ENCODE results near the gene ANKMY2. TPM values are rescaled to one million over a fixed set of nuclear protein-coding genes. Genes with fewer than 3 reads are reported as not detected.

Gene ANKMY2
- total RNA-seq, 2 experiments from 2014 or later: 9.8 to 10.5 TPM

DNA sequence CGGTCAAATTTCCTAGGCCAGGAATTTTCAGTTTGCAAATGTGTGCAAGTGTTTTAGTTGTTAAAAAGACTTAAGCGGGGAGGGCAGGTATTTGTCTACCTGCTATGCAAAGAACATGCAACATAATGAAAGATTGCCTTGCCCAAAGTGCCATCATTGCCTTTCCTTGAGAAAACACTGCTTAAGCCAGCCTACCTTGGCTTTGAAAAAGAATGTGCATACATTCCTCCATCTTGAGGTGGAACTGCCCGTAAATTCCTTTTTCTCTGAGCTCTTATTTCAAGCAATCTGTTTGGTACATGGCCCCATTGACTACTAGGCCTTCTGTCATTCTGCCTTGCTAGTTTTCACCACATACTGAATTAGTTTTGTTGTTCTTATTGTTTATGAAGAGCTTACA is 29.7 kb upstream of the ANKMY2 start:
- ChIA-PET POLR2A (interaction anchor here (0.8 kb wide), 1 partner anchor 18 kb away, joined by 3 read pairs; no protein-coding TSS in a partner anchor), CTCF (no interaction called here)
- H3K9me3 Mint-ChIP-seq: peaks cover 2% of the 10 kb centered on the region
- no peak overlapping the region for H3K27ac Mint-ChIP-seq
- TF ChIP-seq, protein P1, sequence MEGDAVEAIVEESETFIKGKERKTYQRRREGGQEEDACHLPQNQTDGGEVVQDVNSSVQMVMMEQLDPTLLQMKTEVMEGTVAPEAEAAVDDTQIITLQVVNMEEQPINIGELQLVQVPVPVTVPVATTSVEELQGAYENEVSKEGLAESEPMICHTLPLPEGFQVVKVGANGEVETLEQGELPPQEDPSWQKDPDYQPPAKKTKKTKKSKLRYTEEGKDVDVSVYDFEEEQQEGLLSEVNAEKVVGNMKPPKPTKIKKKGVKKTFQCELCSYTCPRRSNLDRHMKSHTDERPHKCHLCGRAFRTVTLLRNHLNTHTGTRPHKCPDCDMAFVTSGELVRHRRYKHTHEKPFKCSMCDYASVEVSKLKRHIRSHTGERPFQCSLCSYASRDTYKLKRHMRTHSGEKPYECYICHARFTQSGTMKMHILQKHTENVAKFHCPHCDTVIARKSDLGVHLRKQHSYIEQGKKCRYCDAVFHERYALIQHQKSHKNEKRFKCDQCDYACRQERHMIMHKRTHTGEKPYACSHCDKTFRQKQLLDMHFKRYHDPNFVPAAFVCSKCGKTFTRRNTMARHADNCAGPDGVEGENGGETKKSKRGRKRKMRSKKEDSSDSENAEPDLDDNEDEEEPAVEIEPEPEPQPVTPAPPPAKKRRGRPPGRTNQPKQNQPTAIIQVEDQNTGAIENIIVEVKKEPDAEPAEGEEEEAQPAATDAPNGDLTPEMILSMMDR (IDR thresholded peaks at IDR 0.05): no peak
- peaks cover 14% of the 10 kb centered on the region for H3K4me1 Mint-ChIP-seq (ENCODE audit: low read depth)
- H3K4me3 Mint-ChIP-seq: no peak overlapping the region
- H3K36me3 Mint-ChIP-seq (ENCODE audit: low read depth): peaks cover 64% of the 10 kb centered on the region
- ATAC-seq: no peak
- no peak for DNase-seq
- intact Hi-C loops (cut with micrococcal nuclease): no loop called here
- H3K27me3 Mint-ChIP-seq: no peaks in the 10 kb centered on the region

DNA sequence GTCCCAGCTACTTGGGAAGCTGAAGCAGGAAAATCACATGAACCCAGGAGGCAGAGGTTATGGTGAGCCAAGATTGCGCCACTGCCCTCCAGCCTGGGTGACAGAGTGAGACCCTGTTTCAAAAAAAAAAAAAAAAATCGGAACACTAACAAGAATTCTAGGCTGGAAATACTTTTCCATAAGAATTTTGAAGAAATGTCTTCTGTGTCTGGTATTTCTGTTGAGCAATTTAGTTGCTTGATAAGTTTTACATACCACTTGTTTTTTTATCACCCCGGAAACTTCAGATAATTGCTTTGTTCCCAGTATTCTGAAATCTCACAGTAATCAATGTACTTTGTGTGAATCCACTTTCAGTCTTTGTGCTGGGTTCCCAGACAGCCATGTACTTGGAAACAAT is 26.3 kb upstream of the ANKMY2 start:
- CTCF ChIA-PET: no interaction called here

DNA sequence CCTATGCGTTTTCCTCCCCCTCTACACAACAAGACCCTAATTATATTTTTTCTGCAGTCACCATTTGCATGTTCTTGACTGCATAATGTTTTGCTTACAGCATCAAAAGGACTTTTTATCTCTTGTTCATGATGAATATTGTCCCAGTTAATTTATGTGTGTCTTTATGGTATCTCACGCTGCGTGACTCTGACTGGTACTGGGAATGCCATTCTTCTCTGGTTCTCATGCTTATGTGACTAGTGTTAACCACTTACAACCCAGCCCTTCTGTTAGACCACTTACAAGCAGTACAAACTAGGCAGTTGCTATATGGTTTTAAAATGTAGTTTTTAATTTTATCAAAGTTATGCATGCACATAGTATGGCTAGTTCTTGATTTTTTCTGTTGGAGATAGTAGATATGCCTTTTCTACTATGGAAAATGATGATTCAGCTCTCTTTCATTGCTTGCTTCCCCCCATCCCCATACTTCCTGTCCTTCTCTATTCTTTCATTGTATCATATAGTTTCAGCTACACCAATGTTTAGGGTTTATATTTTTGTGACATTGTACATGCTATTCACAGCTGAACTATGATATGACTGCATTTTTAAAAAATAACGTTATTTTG is 25.3 kb upstream of the ANKMY2 start:
- Mint-ChIP-seq H3K4me3 (no peak overlapping the region), H3K27me3 (no peaks in the 10 kb centered on the region), H3K9me3 (peaks cover 2% of the 10 kb centered on the region), H3K4me1 (ENCODE audit: low read depth) (peaks cover 29% of the 10 kb centered on the region), H3K27ac (no peak overlapping the region), H3K36me3 (ENCODE audit: low read depth) (peaks cover 66% of the 10 kb centered on the region)
- DNase-seq: no peak
- TF ChIP-seq, protein P1 (IDR thresholded peaks at IDR 0.05): no peak
- no peak for ATAC-seq
- intact Hi-C loops (cut with micrococcal nuclease): no loop called here
- ChIA-PET CTCF (interaction anchor here (0.9 kb wide), 1 partner anchor 15 kb away, joined by 4 read pairs; no protein-coding TSS in a partner anchor), POLR2A (interaction anchor here (0.9 kb wide), 1 partner anchor 25 kb away, joined by 3 read pairs; the partner anchor contains the start of genes ANKMY2 and BZW2)

More for the DNA sequence above, 26.3 kb upstream of the ANKMY2 start:
- Mint-ChIP-seq H3K4me1 (ENCODE audit: low read depth) (peaks cover 29% of the 10 kb centered on the region), H3K4me3 (no peak overlapping the region), H3K27ac (no peak overlapping the region), H3K9me3 (peaks cover 2% of the 10 kb centered on the region), H3K27me3 (no peaks in the 10 kb centered on the region), H3K36me3 (ENCODE audit: low read depth) (peaks cover 68% of the 10 kb centered on the region)
- POLR2A ChIA-PET: no interaction called here
- intact Hi-C loops (cut with micrococcal nuclease): no loop called here
- TF ChIP-seq, protein P1 (IDR thresholded peaks at IDR 0.05): no peak
- no peak for ATAC-seq
- no peak for DNase-seq

DNA sequence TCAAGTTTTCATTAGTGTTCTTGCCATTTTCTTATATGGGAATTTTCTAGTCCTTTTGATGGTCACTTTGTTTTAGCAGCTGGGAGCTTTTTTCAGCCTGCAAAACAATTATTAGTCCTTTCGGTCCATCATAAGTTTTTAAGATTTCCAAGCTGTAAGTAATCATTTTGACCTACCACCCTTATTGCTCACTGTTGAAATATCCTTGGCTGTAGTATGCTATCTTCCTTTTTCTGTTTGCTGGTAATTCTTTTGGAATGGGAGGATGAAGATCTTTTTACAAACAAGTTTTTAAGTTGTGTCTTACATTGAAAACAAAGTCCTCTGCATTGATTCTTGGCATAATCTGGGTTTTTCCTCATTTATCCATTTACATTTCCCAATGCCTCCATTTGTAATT is 24.5 kb upstream of the ANKMY2 start:
- Mint-ChIP-seq H3K4me1 (ENCODE audit: low read depth) (peaks cover 32% of the 10 kb centered on the region), H3K36me3 (ENCODE audit: low read depth) (peaks cover 64% of the 10 kb centered on the region), H3K27me3 (no peaks in the 10 kb centered on the region), H3K4me3 (no peak overlapping the region), H3K9me3 (peaks cover 2% of the 10 kb centered on the region), H3K27ac (no peak overlapping the region)
- ATAC-seq (no peak), DNase-seq (no peak)
- TF ChIP-seq, protein P1 (IDR thresholded peaks at IDR 0.05): no peak
- intact Hi-C loops (cut with micrococcal nuclease): no loop called here
- ChIA-PET CTCF (interaction anchor here (1.2 kb wide), 1 partner anchor 37 kb away, joined by 3 read pairs; no protein-coding TSS in a partner anchor), POLR2A (no interaction called here)

DNA sequence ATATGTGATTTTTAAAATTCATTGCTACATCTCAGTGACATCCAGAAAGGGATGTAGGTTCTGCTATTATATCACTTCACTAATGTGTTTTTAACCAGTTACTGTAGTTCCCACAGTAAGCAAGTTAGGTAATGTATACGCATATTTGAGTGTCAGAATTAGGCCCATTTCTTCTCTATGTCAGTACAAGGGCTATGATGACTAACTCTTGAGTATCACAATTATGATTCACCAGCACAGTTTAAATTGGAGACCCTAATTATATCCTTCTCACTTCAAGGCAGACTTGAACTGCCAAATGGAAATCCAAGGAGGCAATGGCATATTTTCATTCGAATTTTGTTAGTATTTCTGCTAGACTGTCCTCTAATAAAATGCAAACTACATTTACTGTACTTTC is 24.0 kb upstream of the ANKMY2 start:
- ChIA-PET CTCF (interaction anchor here (1.2 kb wide), 1 partner anchor 36 kb away, joined by 3 read pairs; no protein-coding TSS in a partner anchor), POLR2A (no interaction called here)
- peaks cover 32% of the 10 kb centered on the region for H3K4me1 Mint-ChIP-seq (ENCODE audit: low read depth)
- no peaks in the 10 kb centered on the region for H3K27me3 Mint-ChIP-seq
- no peak overlapping the region for H3K4me3 Mint-ChIP-seq
- H3K9me3 Mint-ChIP-seq: peaks cover 2% of the 10 kb centered on the region
- TF ChIP-seq, protein P1 (IDR thresholded peaks at IDR 0.05): no peak
- intact Hi-C loops (cut with micrococcal nuclease): loop anchor here (2.0 kb wide), 1 partner anchor 49 kb away; no protein-coding TSS in a partner anchor
- H3K36me3 Mint-ChIP-seq (ENCODE audit: low read depth): peaks cover 66% of the 10 kb centered on the region
- DNase-seq (no peak), ATAC-seq (no peak)
- no peak overlapping the region for H3K27ac Mint-ChIP-seq
